Skeletal muscle tissue (tissue), 4 donors: Measurements from ENCODE around the gene TTN. TPM values are rescaled to one million over a fixed set of nuclear protein-coding genes. Genes with fewer than 3 reads are reported as not detected.

Experiments used
- H3K27ac ChIP-seq: one replicate; pipeline ENCODE4 v1.7.0; 2013; ENCODE audit warnings: mild to moderate bottlenecking, low read depth, low read length, inconsistent platforms
- H3K27me3 ChIP-seq, 3 donors: one replicate each; pipeline ENCODE4 v1.7.0; 2013; ENCODE audit warnings: low read length in 3 of 3; ENCODE audit not compliant: control insufficient read depth in 3 of 3, insufficient read depth in 3 of 3
- H3K36me3 ChIP-seq, 3 donors: one replicate each; pipeline ENCODE4 v1.7.0; 2013; ENCODE audit warnings: low read length in 3 of 3; ENCODE audit not compliant: control insufficient read depth in 3 of 3, insufficient read depth in 3 of 3
- H3K4me1 ChIP-seq, 3 donors: one replicate each; pipeline ENCODE4 v1.7.0; 2013; ENCODE audit warnings: low read length in 3 of 3, mild to moderate bottlenecking in 3 of 3; ENCODE audit not compliant: control insufficient read depth in 3 of 3, insufficient read depth in 3 of 3
- H3K4me3 ChIP-seq, 3 donors: one replicate each; pipeline ENCODE4 v1.7.0; 2013; ENCODE audit warnings: low read length in 3 of 3
- H3K9ac ChIP-seq, 3 donors: one replicate each; pipeline ENCODE4 v1.7.0; 2013; ENCODE audit warnings: low read length in 3 of 3, mild to moderate bottlenecking in 3 of 3, moderate library complexity in 2 of 3, low read depth in 1 of 3
- H3K9me3 ChIP-seq, 3 donors: one replicate each; pipeline ENCODE4 v1.7.0; 2013; ENCODE audit warnings: low read length in 3 of 3; ENCODE audit not compliant: control insufficient read depth in 3 of 3
- total RNA-seq: library from RNA; depleted of rRNA; stranded (reverse); fragments of >200 nt; gene quantifications from one replicate; pipeline ENCODE4 v1.2.3, GENCODE V29; 2014
- donor health status: Osteomylitis.

TTN gene
- total RNA-seq, 1 donor from 2014 or later: 2,245 TPM

GRCh38 chr2:178731300-178731699 lies 75.9 kb downstream of the TTN start:
- H3K4me3 ChIP-seq: no peak overlapping the region
- H3K9ac ChIP-seq: peak overlapping the region in 1 of 3 donors; percentile 18
- H3K27me3 ChIP-seq: no peaks in the 10 kb centered on the region
- H3K9me3 ChIP-seq: no peaks in the 10 kb centered on the region
- peaks cover 27 to 80% (median 36%) of the 10 kb centered on the region in 3 donors for H3K4me1 ChIP-seq
- peak overlapping the region; percentile 26 for H3K27ac ChIP-seq
- peaks cover 66 to 96% (median 77%) of the 10 kb centered on the region in 3 donors for H3K36me3 ChIP-seq

GRCh38 chr2:178730049-178730448 lies 77.2 kb downstream of the TTN start:
- Histone ChIP-seq H3K27ac (peak overlapping the region; percentile 32), H3K9ac (no peak overlapping the region), H3K9me3 (no peaks in the 10 kb centered on the region), H3K4me3 (no peak overlapping the region), H3K4me1 (peaks cover 31 to 77% (median 31%) of the 10 kb centered on the region in 3 donors), H3K36me3 (peaks cover 71 to 98% (median 79%) of the 10 kb centered on the region in 3 donors), H3K27me3 (no peaks in the 10 kb centered on the region)

- no peak overlapping the region for H3K4me3 ChIP-seq
- no peak overlapping the region for H3K9ac ChIP-seq
- no peaks in the 10 kb centered on the region for H3K9me3 ChIP-seq
- H3K36me3 ChIP-seq: peaks cover 77 to 96% (median 77%) of the 10 kb centered on the region in 3 donors
- H3K4me1 ChIP-seq: peaks cover 20 to 68% (median 21%) of the 10 kb centered on the region in 3 donors
- no peak overlapping the region for H3K27ac ChIP-seq
- no peaks in the 10 kb centered on the region for H3K27me3 ChIP-seq
These were observed 83.4 kb downstream of the TTN start for GRCh38 chr2:178723786-178724346.

- H3K27me3 ChIP-seq: no peaks in the 10 kb centered on the region
- no peaks in the 10 kb centered on the region for H3K9me3 ChIP-seq
- no peak overlapping the region for H3K4me3 ChIP-seq
- peaks cover 27 to 69% (median 33%) of the 10 kb centered on the region in 3 donors for H3K4me1 ChIP-seq
- no peak overlapping the region for H3K27ac ChIP-seq
- no peak overlapping the region for H3K9ac ChIP-seq
- peaks cover 80 to 96% (median 81%) of the 10 kb centered on the region in 3 donors for H3K36me3 ChIP-seq
These were observed 84.9 kb downstream of the TTN start for GRCh38 chr2:178722296-178722695.

GRCh38 chr2:178718988-178719387 lies 88.2 kb downstream of the TTN start:
- peaks cover 85 to 95% (median 87%) of the 10 kb centered on the region in 3 donors for H3K36me3 ChIP-seq
- H3K4me1 ChIP-seq: peaks cover 30 to 69% (median 37%) of the 10 kb centered on the region in 3 donors
- H3K4me3 ChIP-seq: no peak overlapping the region
- H3K27me3 ChIP-seq: no peaks in the 10 kb centered on the region
- no peaks in the 10 kb centered on the region for H3K9me3 ChIP-seq
- H3K9ac ChIP-seq: no peak overlapping the region
- H3K27ac ChIP-seq: no peak overlapping the region

- Histone ChIP-seq H3K27me3 (no peaks in the 10 kb centered on the region), H3K4me1 (peaks cover 30 to 66% (median 41%) of the 10 kb centered on the region in 3 donors), H3K36me3 (peaks cover 86 to 95% (median 87%) of the 10 kb centered on the region in 3 donors), H3K4me3 (no peak overlapping the region), H3K9me3 (no peaks in the 10 kb centered on the region), H3K9ac (no peak overlapping the region), H3K27ac (no peak overlapping the region)
These were observed 88.9 kb downstream of the TTN start for GRCh38 chr2:178718283-178718682.

GRCh38 chr2:178716394-178716793 lies 90.8 kb downstream of the TTN start:
- peaks cover 20 to 64% (median 36%) of the 10 kb centered on the region in 3 donors for H3K4me1 ChIP-seq

GRCh38 chr2:178715366-178715765 lies 91.9 kb downstream of the TTN start:
- Histone ChIP-seq H3K4me1 (peaks cover 23 to 66% (median 36%) of the 10 kb centered on the region in 3 donors), H3K9me3 (no peaks in the 10 kb centered on the region), H3K9ac (no peak overlapping the region), H3K36me3 (peaks cover 86 to 98% (median 90%) of the 10 kb centered on the region in 3 donors), H3K27me3 (no peaks in the 10 kb centered on the region), H3K27ac (no peak overlapping the region), H3K4me3 (no peak overlapping the region)

More at GRCh38 chr2:178716394-178716793, 90.8 kb downstream of the TTN start:
- H3K9me3 ChIP-seq: no peaks in the 10 kb centered on the region
- no peak overlapping the region for H3K9ac ChIP-seq
- H3K36me3 ChIP-seq: peaks cover 85 to 95% (median 86%) of the 10 kb centered on the region in 3 donors
- H3K4me3 ChIP-seq: no peak overlapping the region
- H3K27me3 ChIP-seq: no peaks in the 10 kb centered on the region
- no peak overlapping the region for H3K27ac ChIP-seq

GRCh38 chr2:178707476-178707875 lies 99.7 kb downstream of the TTN start:
- Histone ChIP-seq H3K4me1 (peaks cover 7 to 36% (median 19%) of the 10 kb centered on the region in 3 donors), H3K36me3 (peaks cover 59 to 91% (median 80%) of the 10 kb centered on the region in 3 donors), H3K4me3 (no peak overlapping the region), H3K9ac (no peak overlapping the region), H3K27ac (no peak overlapping the region), H3K9me3 (no peaks in the 10 kb centered on the region), H3K27me3 (no peaks in the 10 kb centered on the region)

- Histone ChIP-seq H3K4me3 (no peak overlapping the region), H3K27ac (no peak overlapping the region), H3K27me3 (no peaks in the 10 kb centered on the region), H3K9ac (no peak overlapping the region), H3K4me1 (peaks cover 4 to 31% (median 19%) of the 10 kb centered on the region in 3 donors), H3K36me3 (peaks cover 59 to 91% (median 85%) of the 10 kb centered on the region in 3 donors), H3K9me3 (no peaks in the 10 kb centered on the region)
These were observed 102.3 kb downstream of the TTN start for GRCh38 chr2:178704876-178705275.
